ENCODE results near the gene THSD7B. TPM values are rescaled to one million over a fixed set of nuclear protein-coding genes. Genes with fewer than 3 reads are reported as not detected.

The THSD7B gene
- total and polyA plus RNA-seq, 2 experiments from 2014 or later = 0.86 to 3.8 TPM

DNA sequence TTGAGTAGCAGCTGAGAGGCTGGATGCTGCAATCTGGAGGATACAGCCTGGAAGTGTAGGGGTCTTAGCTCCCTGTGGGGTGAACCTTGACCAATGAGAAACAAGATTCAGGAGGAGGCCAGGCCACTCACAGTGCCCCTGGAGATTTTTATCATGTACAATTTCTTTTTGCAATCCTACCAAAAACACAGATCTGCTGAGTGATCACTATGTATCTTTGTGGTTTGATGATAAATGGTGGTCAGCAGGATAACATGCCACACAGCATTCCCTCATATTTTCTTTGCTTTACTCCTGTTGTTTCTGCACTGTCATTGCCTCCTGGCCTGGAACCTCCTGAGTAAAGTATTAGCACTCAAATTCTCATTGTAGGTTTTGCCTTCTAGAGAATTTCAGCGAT, 357.9 kb downstream of the THSD7B start:
- TF ChIP-seq ZNF114 (CRISPR knock-in tag; IDR thresholded peaks at IDR 0.05) (no peak), ETS1 (IDR thresholded peaks at IDR 0.05) (no peak)
- Histone ChIP-seq H2AFZ (no peak overlapping the region), H4K20me1 (replicated peaks; ENCODE audit: insufficient read depth) (no peaks in the 10 kb centered on the region), H3K9me2 (ENCODE audit: insufficient read depth) (peaks cover 4% of the 10 kb centered on the region; the same call in 1 of the 2 replicates), H3K36me3 (ENCODE audit: insufficient read depth) (no peaks in the 10 kb centered on the region), H3K4me1 (ENCODE audit: insufficient read depth) (no peaks in the 10 kb centered on the region), H3K4me2 (no peak overlapping the region), H3K79me2 (replicated peaks; ENCODE audit: insufficient read depth) (no peaks in the 10 kb centered on the region), H3K27me3 (ENCODE audit: insufficient read depth) (no peaks in the 10 kb centered on the region), H3F3A (replicated peaks; ENCODE audit: low read depth) (no peaks in the 10 kb centered on the region), H3K27ac (ENCODE audit: low read depth) (no peak overlapping the region), H3K4me3 (no peak overlapping the region)
- DNase-seq (ENCODE audit: low spot score) (no peak), ATAC-seq (no peak)
- no peaks in the 10 kb centered on the region for H3K36me3 Mint-ChIP-seq (ENCODE audit: low read depth)
- peak overlapping the region; percentile 22 for H3K27ac Mint-ChIP-seq
- H3K9me3 Mint-ChIP-seq = no peaks in the 10 kb centered on the region
- H3K27me3 Mint-ChIP-seq (ENCODE audit: insufficient read depth, low read depth, poor library complexity) = no peaks in the 10 kb centered on the region
- no peaks in the 10 kb centered on the region for H3K4me1 Mint-ChIP-seq
- no peak overlapping the region for H3K4me3 Mint-ChIP-seq

- peaks cover 9% of the 10 kb centered on the region; the same call in 2 of the 3 replicates for H3K4me1 Mint-ChIP-seq
- peak; percentile 3 for DNase-seq (ENCODE audit: low spot score)
- Histone ChIP-seq H3K27ac (ENCODE audit: low read depth) (no peak overlapping the region), H3K36me3 (ENCODE audit: insufficient read depth) (no peaks in the 10 kb centered on the region), H2AFZ (no peak overlapping the region), H3K27me3 (ENCODE audit: insufficient read depth) (no peaks in the 10 kb centered on the region), H3K79me2 (replicated peaks; ENCODE audit: insufficient read depth) (no peaks in the 10 kb centered on the region), H3K4me2 (0 out of 2 replicates have a peak overlapping the region, but pooled peaks have one; percentile 10), H3F3A (replicated peaks; ENCODE audit: low read depth) (no peaks in the 10 kb centered on the region), H3K9me2 (ENCODE audit: insufficient read depth) (no peaks in the 10 kb centered on the region), H3K4me3 (no peak overlapping the region), H4K20me1 (replicated peaks; ENCODE audit: insufficient read depth) (no peaks in the 10 kb centered on the region), H3K4me1 (ENCODE audit: insufficient read depth) (peaks cover 6% of the 10 kb centered on the region; the same call in 1 of the 2 replicates)
- no peaks in the 10 kb centered on the region; the same call in 1 of the 3 replicates for H3K9me3 Mint-ChIP-seq
- ATAC-seq = no peak
- no peaks in the 10 kb centered on the region for H3K27me3 Mint-ChIP-seq (ENCODE audit: insufficient read depth, low read depth, poor library complexity)
- H3K4me3 Mint-ChIP-seq = no peak overlapping the region
- H3K27ac Mint-ChIP-seq = 0 out of 2 replicates have a peak overlapping the region, but pooled peaks have one; percentile 3
- H3K36me3 Mint-ChIP-seq (ENCODE audit: low read depth) = no peaks in the 10 kb centered on the region
- TF ChIP-seq EZH2phosphoT487 (IDR thresholded peaks at IDR 0.05; ENCODE audit: unreplicated experiment) = no peak
- TF ChIP-seq STAT1 (IDR thresholded peaks at IDR 0.05; ENCODE audit: unreplicated experiment) = no peak
- no peak for TF ChIP-seq NANOG (IDR thresholded peaks at IDR 0.05; ENCODE audit: borderline replicate concordance)
- no peak for TF ChIP-seq ETS1 (IDR thresholded peaks at IDR 0.05)
- TF ChIP-seq, protein P1, sequence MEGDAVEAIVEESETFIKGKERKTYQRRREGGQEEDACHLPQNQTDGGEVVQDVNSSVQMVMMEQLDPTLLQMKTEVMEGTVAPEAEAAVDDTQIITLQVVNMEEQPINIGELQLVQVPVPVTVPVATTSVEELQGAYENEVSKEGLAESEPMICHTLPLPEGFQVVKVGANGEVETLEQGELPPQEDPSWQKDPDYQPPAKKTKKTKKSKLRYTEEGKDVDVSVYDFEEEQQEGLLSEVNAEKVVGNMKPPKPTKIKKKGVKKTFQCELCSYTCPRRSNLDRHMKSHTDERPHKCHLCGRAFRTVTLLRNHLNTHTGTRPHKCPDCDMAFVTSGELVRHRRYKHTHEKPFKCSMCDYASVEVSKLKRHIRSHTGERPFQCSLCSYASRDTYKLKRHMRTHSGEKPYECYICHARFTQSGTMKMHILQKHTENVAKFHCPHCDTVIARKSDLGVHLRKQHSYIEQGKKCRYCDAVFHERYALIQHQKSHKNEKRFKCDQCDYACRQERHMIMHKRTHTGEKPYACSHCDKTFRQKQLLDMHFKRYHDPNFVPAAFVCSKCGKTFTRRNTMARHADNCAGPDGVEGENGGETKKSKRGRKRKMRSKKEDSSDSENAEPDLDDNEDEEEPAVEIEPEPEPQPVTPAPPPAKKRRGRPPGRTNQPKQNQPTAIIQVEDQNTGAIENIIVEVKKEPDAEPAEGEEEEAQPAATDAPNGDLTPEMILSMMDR (conservative IDR thresholded peaks at IDR 0.05; ENCODE audit: low read depth in 2 of 2) = no peak
- no peak for TF ChIP-seq REST (IDR thresholded peaks at IDR 0.05; ENCODE audit: unreplicated experiment)
- no peak for TF ChIP-seq ZNF331 (CRISPR knock-in tag; IDR thresholded peaks at IDR 0.05; ENCODE audit: low read depth)
- TF ChIP-seq POLR2AphosphoS5 (IDR thresholded peaks at IDR 0.05; ENCODE audit: low read depth) = no peak
- no peak for TF ChIP-seq EZH2 (IDR thresholded peaks at IDR 0.05; ENCODE audit: low read depth, unreplicated experiment)
Observed at GRCh38 chr2:137133225-137133624, 367.9 kb downstream of the THSD7B start.
